ENCODE measurements around the gene FOXF2.

Gene FOXF2

DNA sequence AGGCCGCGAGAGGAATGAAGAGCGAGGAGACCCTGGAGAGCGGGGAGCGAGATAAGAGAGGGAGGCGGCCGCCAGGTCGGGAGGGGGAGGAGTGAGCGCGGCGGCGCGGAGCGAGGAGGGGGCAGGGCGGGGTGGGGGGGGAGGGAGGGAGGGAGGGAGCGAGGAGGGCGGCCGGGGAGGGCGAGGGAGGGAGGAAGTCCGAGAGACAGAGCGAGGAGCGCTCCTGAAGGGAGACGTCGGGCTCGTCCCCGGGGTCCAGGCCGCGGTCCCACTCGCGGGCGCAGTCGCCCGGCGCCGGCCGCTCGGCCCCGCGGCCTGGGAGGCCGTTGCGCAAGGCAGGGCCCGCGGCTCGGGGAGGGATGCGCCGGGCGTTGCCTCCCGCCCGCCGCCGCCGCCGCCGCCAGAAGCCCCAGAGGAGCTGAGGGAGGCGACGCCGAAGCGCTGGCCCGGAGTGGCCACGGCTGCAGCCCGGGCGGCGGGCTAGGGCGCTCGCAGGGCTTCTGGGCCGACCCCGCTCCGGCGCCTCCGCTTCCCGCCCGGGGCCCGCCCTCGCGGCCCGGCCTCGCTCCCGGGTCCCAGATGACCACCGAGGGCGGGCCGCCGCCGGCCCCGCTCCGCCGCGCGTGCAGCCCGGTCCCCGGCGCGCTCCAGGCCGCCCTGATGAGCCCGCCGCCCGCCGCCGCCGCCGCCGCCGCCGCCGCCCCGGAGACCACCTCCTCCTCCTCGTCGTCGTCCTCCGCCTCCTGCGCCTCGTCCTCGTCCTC lies at the start of gene FOXF2:
Gene FOXF2 (plus strand): TSS at position 208 of the 764 bp plus-strand sequence. CDS start 372 bp downstream, at position 580.
- Histone ChIP-seq H3K4me3 (ENCODE audit: low read length, poor library complexity, severe bottlenecking) (no peak within 1 kb of the TSS), H3K79me2 (ENCODE audit: insufficient read depth, low read length) (no peaks in the 10 kb centered on the region), H3K9me2 (replicated peaks; ENCODE audit: low read depth, low read length) (no peaks in the 10 kb centered on the region), H3K4me1 (ENCODE audit: insufficient read depth, low read length, poor library complexity, severe bottlenecking) (no peaks in the 10 kb centered on the region), H3F3A (ENCODE audit: low read depth) (no peaks in the 10 kb centered on the region), H3K36me3 (ENCODE audit: insufficient read depth, low read length) (no peaks in the 10 kb centered on the region), H3K4me2 (ENCODE audit: low read depth, low read length, poor library complexity, severe bottlenecking) (no peak within 1 kb of the TSS), H3K27me3 (ENCODE audit: insufficient read depth, low read length, poor library complexity, severe bottlenecking) (no peaks in the 10 kb centered on the region), H3K9me3 (ENCODE audit: insufficient read depth, low read depth, low read length) (no peaks in the 10 kb centered on the region; the same call in 1 of the 2 replicates), H4K20me1 (ENCODE audit: insufficient read depth, low read length, poor library complexity, severe bottlenecking) (no peaks in the 10 kb centered on the region), H3K9ac (ENCODE audit: low read depth, low read length, poor library complexity, severe bottlenecking) (no peak within 1 kb of the TSS), H2AFZ (ENCODE audit: low read length) (no peak within 1 kb of the TSS)
- TF ChIP-seq, protein P1, sequence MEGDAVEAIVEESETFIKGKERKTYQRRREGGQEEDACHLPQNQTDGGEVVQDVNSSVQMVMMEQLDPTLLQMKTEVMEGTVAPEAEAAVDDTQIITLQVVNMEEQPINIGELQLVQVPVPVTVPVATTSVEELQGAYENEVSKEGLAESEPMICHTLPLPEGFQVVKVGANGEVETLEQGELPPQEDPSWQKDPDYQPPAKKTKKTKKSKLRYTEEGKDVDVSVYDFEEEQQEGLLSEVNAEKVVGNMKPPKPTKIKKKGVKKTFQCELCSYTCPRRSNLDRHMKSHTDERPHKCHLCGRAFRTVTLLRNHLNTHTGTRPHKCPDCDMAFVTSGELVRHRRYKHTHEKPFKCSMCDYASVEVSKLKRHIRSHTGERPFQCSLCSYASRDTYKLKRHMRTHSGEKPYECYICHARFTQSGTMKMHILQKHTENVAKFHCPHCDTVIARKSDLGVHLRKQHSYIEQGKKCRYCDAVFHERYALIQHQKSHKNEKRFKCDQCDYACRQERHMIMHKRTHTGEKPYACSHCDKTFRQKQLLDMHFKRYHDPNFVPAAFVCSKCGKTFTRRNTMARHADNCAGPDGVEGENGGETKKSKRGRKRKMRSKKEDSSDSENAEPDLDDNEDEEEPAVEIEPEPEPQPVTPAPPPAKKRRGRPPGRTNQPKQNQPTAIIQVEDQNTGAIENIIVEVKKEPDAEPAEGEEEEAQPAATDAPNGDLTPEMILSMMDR (conservative IDR thresholded peaks at IDR 0.05; ENCODE audit: low read length), result no peak
- TF ChIP-seq EZH2phosphoT487 (IDR thresholded peaks at IDR 0.05; ENCODE audit: borderline replicate concordance), result no peak

DNA sequence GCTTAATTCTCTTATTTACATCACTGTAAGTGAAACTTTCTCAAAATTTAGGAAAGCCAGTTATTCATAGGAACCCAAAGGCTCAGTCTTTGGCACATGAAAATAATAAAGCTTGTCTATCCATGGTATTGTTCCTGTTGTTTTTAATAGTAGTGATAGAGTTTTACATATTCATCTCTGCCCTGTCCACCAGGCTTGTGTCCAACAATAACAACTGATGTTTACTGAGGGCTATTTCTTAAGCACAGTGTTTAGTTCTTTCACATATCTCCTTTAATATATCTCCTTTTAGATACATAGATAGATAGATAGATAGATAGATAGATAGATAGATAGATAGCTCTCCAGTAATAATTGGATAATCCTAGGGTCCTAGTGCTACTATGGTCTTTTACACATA lies 43.3 kb upstream of the FOXF2 start:
- TF ChIP-seq, protein P1 (conservative IDR thresholded peaks at IDR 0.05; ENCODE audit: low read length), result no peak
- no peak for TF ChIP-seq EZH2phosphoT487 (IDR thresholded peaks at IDR 0.05; ENCODE audit: borderline replicate concordance)
- no peaks in the 10 kb centered on the region for H4K20me1 ChIP-seq (ENCODE audit: insufficient read depth, low read length, poor library complexity, severe bottlenecking)
- no peaks in the 10 kb centered on the region for H3F3A ChIP-seq (ENCODE audit: low read depth)
- H3K4me2 ChIP-seq (ENCODE audit: low read depth, low read length, poor library complexity, severe bottlenecking), result no peak overlapping the region
- H3K27me3 ChIP-seq (ENCODE audit: insufficient read depth, low read length, poor library complexity, severe bottlenecking), result no peaks in the 10 kb centered on the region
- no peaks in the 10 kb centered on the region for H3K9me2 ChIP-seq (replicated peaks; ENCODE audit: low read depth, low read length)
- H2AFZ ChIP-seq (ENCODE audit: low read length), result no peak overlapping the region
- no peaks in the 10 kb centered on the region for H3K36me3 ChIP-seq (ENCODE audit: insufficient read depth, low read length)
- no peaks in the 10 kb centered on the region for H3K4me1 ChIP-seq (ENCODE audit: insufficient read depth, low read length, poor library complexity, severe bottlenecking)
- H3K9ac ChIP-seq (ENCODE audit: low read depth, low read length, poor library complexity, severe bottlenecking), result no peak overlapping the region
- peaks cover 11% of the 10 kb centered on the region; the same call in 1 of the 2 replicates for H3K9me3 ChIP-seq (ENCODE audit: insufficient read depth, low read depth, low read length)
- no peaks in the 10 kb centered on the region for H3K79me2 ChIP-seq (ENCODE audit: insufficient read depth, low read length)
- H3K4me3 ChIP-seq (ENCODE audit: low read length, poor library complexity, severe bottlenecking), result no peak overlapping the region

DNA sequence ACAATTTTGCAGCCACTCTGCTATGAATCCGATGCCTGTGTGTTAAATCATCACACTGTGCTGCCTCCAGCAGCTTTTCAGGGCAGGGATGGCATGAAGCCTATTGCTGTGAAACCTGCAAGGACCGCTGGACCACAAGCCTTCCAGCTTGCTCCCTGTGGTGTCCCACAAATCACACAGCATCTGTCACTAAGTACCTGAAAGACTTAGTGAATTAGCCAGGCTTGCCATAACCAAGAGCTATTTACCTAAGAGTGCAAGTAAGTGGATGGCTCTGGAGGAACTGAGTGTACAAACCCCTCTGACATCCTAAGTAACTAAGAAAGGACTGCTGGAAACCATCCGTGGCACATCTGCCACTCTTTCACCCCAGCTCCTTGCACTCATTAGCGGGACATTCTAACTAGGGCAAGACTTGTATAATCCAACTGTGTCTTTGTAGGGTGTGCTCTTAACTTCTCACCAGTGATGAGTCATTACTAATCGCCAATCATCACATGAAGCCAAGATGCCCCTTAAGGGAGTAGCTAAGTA lies 42.8 kb upstream of the FOXF2 start:
- H3K79me2 ChIP-seq (ENCODE audit: insufficient read depth, low read length), result no peaks in the 10 kb centered on the region
- H3K4me2 ChIP-seq (ENCODE audit: low read depth, low read length, poor library complexity, severe bottlenecking), result no peak overlapping the region
- TF ChIP-seq, protein P1 (conservative IDR thresholded peaks at IDR 0.05; ENCODE audit: low read length), result no peak
- TF ChIP-seq EZH2phosphoT487 (IDR thresholded peaks at IDR 0.05; ENCODE audit: borderline replicate concordance), result no peak
- H2AFZ ChIP-seq (ENCODE audit: low read length), result no peak overlapping the region
- H3K9me3 ChIP-seq (ENCODE audit: insufficient read depth, low read depth, low read length), result peaks cover 16% of the 10 kb centered on the region; the same call in 1 of the 2 replicates
- H3F3A ChIP-seq (ENCODE audit: low read depth), result no peaks in the 10 kb centered on the region
- no peaks in the 10 kb centered on the region for H4K20me1 ChIP-seq (ENCODE audit: insufficient read depth, low read length, poor library complexity, severe bottlenecking)
- H3K4me3 ChIP-seq (ENCODE audit: low read length, poor library complexity, severe bottlenecking), result no peak overlapping the region
- no peaks in the 10 kb centered on the region for H3K36me3 ChIP-seq (ENCODE audit: insufficient read depth, low read length)
- no peaks in the 10 kb centered on the region for H3K4me1 ChIP-seq (ENCODE audit: insufficient read depth, low read length, poor library complexity, severe bottlenecking)
- H3K9ac ChIP-seq (ENCODE audit: low read depth, low read length, poor library complexity, severe bottlenecking), result no peak overlapping the region
- no peaks in the 10 kb centered on the region for H3K27me3 ChIP-seq (ENCODE audit: insufficient read depth, low read length, poor library complexity, severe bottlenecking)
- H3K9me2 ChIP-seq (replicated peaks; ENCODE audit: low read depth, low read length), result no peaks in the 10 kb centered on the region
